ENCODE data around the gene MRTFA.
"Not testable (repeated sequence)": the region's sequence is repeated elsewhere in the genome, so short reads cannot be mapped to it uniquely, and the experiment has no call there.

MRTFA gene

GRCh38 chr22:40381461-40381860 lies 255.1 kb downstream of the MRTFA start:
- no peak for DNase-seq

- DNase-seq: not testable (repeated sequence)
These were observed 258.1 kb downstream of the MRTFA start for GRCh38 chr22:40378448-40378847.

GRCh38 chr22:40377931-40378330 lies 258.6 kb downstream of the MRTFA start:
- no peak for DNase-seq

DNA sequence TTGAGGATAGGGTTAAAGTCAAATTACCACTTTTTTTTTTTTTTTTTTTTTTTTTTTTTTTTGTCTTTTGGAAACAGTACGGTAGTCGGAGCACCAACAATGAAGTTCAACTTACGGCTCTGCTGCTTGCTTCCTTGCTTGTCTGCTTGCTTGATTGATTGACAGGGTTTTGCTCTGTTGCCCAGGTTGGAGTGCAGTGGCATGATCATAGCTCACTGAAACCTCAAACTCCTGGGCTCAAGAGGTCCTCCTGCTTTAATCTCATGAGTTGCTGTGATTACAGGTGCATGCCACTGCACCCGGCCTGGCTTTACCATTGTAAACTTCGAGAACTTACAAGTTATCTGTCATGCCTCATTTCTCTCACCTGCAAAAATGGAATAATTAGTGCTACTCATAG lies 260.4 kb downstream of the MRTFA start:
- no peak for DNase-seq

DNA sequence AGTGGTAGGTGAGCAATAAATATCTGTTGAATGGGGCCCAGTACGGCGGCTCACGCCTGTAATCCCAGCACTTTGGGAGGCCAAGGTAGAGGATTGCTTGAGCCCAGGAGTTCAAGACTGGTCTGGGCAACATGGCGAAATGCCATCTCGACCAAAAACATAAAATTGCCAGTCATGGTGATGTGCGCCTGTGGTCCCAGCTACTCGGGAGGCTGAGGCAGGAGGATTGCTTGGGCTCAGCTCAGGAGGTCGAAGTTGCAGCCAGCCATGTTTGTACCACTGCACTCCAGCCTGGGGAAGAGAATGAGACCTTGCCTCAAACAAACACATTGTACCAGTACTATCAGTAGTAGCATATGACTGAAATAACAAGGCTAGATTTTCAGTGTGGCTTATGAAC lies 262.0 kb downstream of the MRTFA start:
- no peak for DNase-seq

DNA sequence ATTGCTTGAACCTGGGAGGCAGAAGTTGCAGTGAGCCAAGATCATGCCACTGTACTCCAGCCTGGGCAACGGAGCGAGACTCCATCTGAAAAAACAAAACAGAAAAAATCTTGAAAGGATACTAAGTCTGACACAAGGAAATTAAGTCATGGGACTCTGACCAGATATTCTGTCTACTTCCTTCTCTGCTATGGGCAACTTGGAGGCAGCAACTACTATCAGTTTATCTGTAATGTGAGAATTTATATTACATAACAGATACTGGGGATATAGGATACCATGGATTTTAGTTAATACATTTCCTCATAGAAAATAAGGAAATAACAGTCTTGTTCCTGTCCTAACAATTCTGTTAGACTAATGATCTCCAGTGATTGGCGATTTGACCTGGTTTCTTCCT lies 267.7 kb downstream of the MRTFA start:
- no peak for DNase-seq

GRCh38 chr22:40368016-40368415 lies 268.5 kb downstream of the MRTFA start:
- no peak for DNase-seq

- DNase-seq: no peak
These were observed 269.2 kb downstream of the MRTFA start for GRCh38 chr22:40367342-40367741.

DNA sequence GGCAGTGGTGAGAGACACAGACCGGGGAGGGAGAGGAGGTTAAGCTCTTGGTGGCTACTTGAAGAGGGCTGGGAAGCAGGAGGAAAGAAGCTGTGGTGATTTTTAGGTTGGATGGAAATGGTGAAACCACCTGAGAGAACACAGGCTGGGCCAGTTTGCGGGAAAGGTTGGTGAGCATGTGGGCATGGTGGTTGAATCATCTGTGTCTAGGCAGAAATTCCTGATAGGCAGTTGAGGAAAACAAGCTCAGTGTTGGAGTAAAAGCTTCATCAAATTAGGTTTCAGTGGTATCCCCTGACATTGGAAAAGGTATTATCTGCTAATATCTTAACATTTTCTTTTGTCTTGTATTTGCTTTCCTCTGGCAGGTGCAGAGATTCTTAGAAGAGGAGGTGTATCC lies 270.5 kb downstream of the MRTFA start:
- DNase-seq: no peak

DNA sequence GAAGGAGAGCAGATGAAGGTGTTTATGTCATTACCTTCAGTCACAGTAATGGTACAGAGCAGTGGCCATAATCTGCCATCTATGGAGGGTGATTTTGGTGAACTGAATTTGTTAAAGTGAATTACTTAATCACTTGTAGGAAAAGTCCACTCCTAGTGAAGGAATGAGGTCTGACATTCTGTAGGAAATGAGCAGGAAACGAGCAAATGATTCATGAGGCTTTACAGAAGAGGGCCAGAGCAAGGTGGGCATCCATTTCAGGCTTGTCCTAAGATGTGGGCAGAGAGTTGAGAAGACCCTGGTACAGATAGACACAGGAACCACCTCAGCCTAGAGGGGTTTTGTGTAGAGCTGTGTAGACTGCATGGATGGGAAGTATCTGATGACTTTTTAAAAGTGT lies 272.1 kb downstream of the MRTFA start:
- DNase-seq: no peak

DNA sequence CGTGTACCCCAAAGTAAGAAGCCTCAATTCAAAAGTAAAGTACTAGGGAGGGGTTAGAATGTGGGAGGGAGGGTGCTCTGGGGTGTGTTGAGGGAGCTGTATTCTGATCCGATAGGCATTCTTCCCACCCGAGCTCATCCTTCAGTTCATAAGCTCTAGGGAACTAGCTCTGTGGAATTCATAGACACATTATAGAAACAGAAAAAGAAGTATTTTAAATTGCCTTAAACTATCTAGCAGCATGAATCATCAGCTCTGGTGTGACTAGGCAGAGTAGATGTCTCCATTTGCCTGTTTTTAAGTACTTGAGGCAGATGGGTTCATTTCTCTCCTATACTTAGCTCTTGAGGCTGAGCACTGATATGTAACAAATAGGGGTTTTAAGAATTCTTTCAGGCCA lies 273.5 kb downstream of the MRTFA start:
- DNase-seq: no peak

GRCh38 chr22:40361100-40361499 lies 275.4 kb downstream of the MRTFA start:
- no peak for DNase-seq

Measured in activated T-cell treated with anti-CD3 and anti-CD28 coated beads, Interleukin-2, amount 50 U/mL, for 48 hours (primary cell).